Astrocyte (in vitro differentiated cells and primary cell): ENCODE results near the gene CCSER1.

Experiments
- CTCF ChIP-seq: IDR thresholded peaks from 2 replicates; pipeline ENCODE4 v1.5.1; 2011; ENCODE audit warnings: low read depth, mild to moderate bottlenecking, inconsistent platforms, low read length, moderate library complexity; ENCODE audit not compliant: insufficient read depth
- EZH2 ChIP-seq: IDR thresholded peaks from 2 replicates; pipeline ENCODE4 v1.6.1; 2012; ENCODE audit warnings: mild to moderate bottlenecking, low read length, inconsistent platforms; ENCODE audit not compliant: insufficient read depth

DNA sequence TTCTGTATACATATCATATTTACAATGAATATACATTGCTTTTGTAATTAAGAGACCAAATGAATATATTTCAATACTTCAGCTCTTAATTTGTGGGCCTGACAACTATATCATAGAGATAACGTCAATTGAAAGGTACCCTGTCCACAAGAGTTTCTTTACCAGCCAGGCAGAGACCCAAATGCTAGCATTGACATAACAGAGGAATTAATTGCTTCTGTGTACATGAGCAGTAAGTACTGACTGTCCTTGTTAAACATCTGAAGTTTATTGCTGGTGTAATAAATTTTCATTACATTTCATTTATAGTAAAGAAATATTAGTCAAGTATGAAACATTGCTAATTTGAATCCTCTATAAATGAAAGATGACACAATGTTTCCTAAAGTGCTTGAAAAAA is 910.8 kb downstream of the CCSER1 start:
- TF ChIP-seq CTCF (no peak), EZH2 (no peak)
